Measurements from ENCODE around the gene PCYOX1L.
"Not testable (repeated sequence)": the region's sequence is repeated elsewhere in the genome, so short reads cannot be mapped to it uniquely, and the experiment has no call there.

The PCYOX1L gene

GRCh38 chr5:149389552-149390495 lies 32.0 kb downstream of the PCYOX1L start:
- no peak for DNase-seq

GRCh38 chr5:149391076-149391475 lies 33.2 kb downstream of the PCYOX1L start:
- DNase-seq = not testable (repeated sequence)

GRCh38 chr5:149391524-149391923 lies 33.7 kb downstream of the PCYOX1L start:
- no peak for DNase-seq

GRCh38 chr5:149392718-149393117 lies 34.9 kb downstream of the PCYOX1L start:
- DNase-seq = no peak

- DNase-seq = not testable (repeated sequence)
Observed at GRCh38 chr5:149394996-149395395, 37.1 kb downstream of the PCYOX1L start.

- DNase-seq = no peak
Observed at GRCh38 chr5:149397530-149397929, 39.7 kb downstream of the PCYOX1L start.

GRCh38 chr5:149398747-149399266 lies 41.0 kb downstream of the PCYOX1L start:
- DNase-seq = not testable (repeated sequence)

GRCh38 chr5:149399775-149400174 lies 41.9 kb downstream of the PCYOX1L start:
- DNase-seq = no peak

- no peak for DNase-seq
Observed at GRCh38 chr5:149400304-149400703, 42.5 kb downstream of the PCYOX1L start.

GRCh38 chr5:149401051-149401450 lies 43.2 kb downstream of the PCYOX1L start:
- no peak for DNase-seq

GRCh38 chr5:149402291-149402690 lies 44.4 kb downstream of the PCYOX1L start:
- DNase-seq = no peak

GRCh38 chr5:149403923-149404745 lies 46.3 kb downstream of the PCYOX1L start:
- DNase-seq = no peak

- DNase-seq = no peak
Observed at GRCh38 chr5:149404746-149405549, 47.1 kb downstream of the PCYOX1L start.

GRCh38 chr5:149405550-149406202 lies 47.8 kb downstream of the PCYOX1L start:
- no peak for DNase-seq

- no peak for DNase-seq
Observed at GRCh38 chr5:149406203-149406978, 48.5 kb downstream of the PCYOX1L start.

GRCh38 chr5:149406979-149407306 lies 49.1 kb downstream of the PCYOX1L start:
- no peak for DNase-seq

- DNase-seq = no peak
Observed at GRCh38 chr5:149407323-149408251, 49.7 kb downstream of the PCYOX1L start.

GRCh38 chr5:149408252-149409099 lies 50.6 kb downstream of the PCYOX1L start:
- no peak for DNase-seq

GRCh38 chr5:149409268-149409948 lies 51.6 kb downstream of the PCYOX1L start:
- DNase-seq = no peak

All from NCI-H1105 (cell line).